Vagina (tissue), 2 donors: ENCODE results near the gene HCN1. TPM values are rescaled to one million over a fixed set of nuclear protein-coding genes. Genes with fewer than 3 reads are reported as not detected.

Experiments used
- DNase-seq, 2 donors: peaks; one replicate each; pipeline ENCODE4 v3.0.0-alpha.2; 2017; ENCODE audit errors: extremely low spot score in 2 of 2
- H3K27ac ChIP-seq: fragments of 200-600 bp; sonication (generic); one replicate; pipeline ENCODE4 v1.5.1; 2019
- H3K27me3 ChIP-seq: fragments of 200-600 bp; sonication (generic); one replicate; pipeline ENCODE4 v1.5.1; 2019
- H3K36me3 ChIP-seq, 2 donors: fragments of 200-600 bp; sonication (generic); one replicate each; pipeline ENCODE4 v1.5.1; 2017 to 2019
- H3K4me1 ChIP-seq: fragments of 200-600 bp; sonication (generic); one replicate; pipeline ENCODE4 v1.5.1; 2019
- H3K4me3 ChIP-seq, 2 donors: fragments of 200-600 bp; sonication (generic); 1 replicate in 1 of 2; 2 replicates in 1 of 2; pipeline ENCODE4 v1.5.1; 2016 to 2019
- H3K9me3 ChIP-seq: fragments of 200-600 bp; sonication (generic); one replicate; pipeline ENCODE4 v1.5.1; 2019
- CTCF ChIP-seq, 3 experiments: fragments of 450-650 bp in 2 of 3; fragments of 200-600 bp in 1 of 3; sonication (generic) in 1 of 3; IDR thresholded peaks; one replicate each; pipeline ENCODE4 v1.5.1; 2017 to 2019; ENCODE audit warnings: antibody characterized with exemption in 3 of 3, mild to moderate bottlenecking in 2 of 3, moderate library complexity in 2 of 3
- POLR2A ChIP-seq, 2 donors: fragments of 450-650 bp; IDR thresholded peaks; one replicate each; pipeline ENCODE4 v1.6.1; 2017; ENCODE audit warnings: antibody characterized with exemption in 2 of 2, mild to moderate bottlenecking in 2 of 2, moderate library complexity in 2 of 2
- POLR2AphosphoS5 ChIP-seq, 2 donors: sonication (generic); formaldehyde crosslinking; IDR thresholded peaks; one replicate each; pipeline ENCODE4 v1.9.0; 2017; ENCODE audit warnings: antibody characterized with exemption in 2 of 2, mild to moderate bottlenecking in 2 of 2, low read depth in 1 of 2; ENCODE audit not compliant: insufficient read depth in 1 of 2
- intact Hi-C: fragments of 100-400 bp; cut with DNase I; formaldehyde crosslinking; loops from one replicate; pipeline ENCODE4 v1.15.1; 2023
- total RNA-seq: library from RNA; depleted of rRNA; stranded (reverse); fragments of >200 nt; gene quantifications from one replicate; pipeline ENCODE4 v1.2.3, GENCODE V29; 2016

Gene HCN1
- total RNA-seq, 1 donor from 2014 or later: not detected

GRCh38 chr5:45264447-45264846 is 431.7 kb downstream of the HCN1 start:
- Histone ChIP-seq H3K27ac (no peak overlapping the region), H3K4me3 (no peak overlapping the region), H3K4me1 (no peaks in the 10 kb centered on the region), H3K9me3 (no peaks in the 10 kb centered on the region), H3K27me3 (no peaks in the 10 kb centered on the region), H3K36me3 (no peaks in the 10 kb centered on the region)
- intact Hi-C loops: no loop called here
- TF ChIP-seq POLR2A (IDR thresholded peaks at IDR 0.05) (no peak), POLR2AphosphoS5 (IDR thresholded peaks at IDR 0.05; ENCODE audit: insufficient read depth in 1 of 2, low read depth in 1 of 2) (no peak), CTCF (IDR thresholded peaks at IDR 0.05) (no peak)
- DNase-seq: no peak

- TF ChIP-seq POLR2AphosphoS5 (IDR thresholded peaks at IDR 0.05; ENCODE audit: insufficient read depth in 1 of 2, low read depth in 1 of 2) (no peak), CTCF (IDR thresholded peaks at IDR 0.05) (no peak)
Observed at GRCh38 chr5:45262061-45262590, 434.1 kb downstream of the HCN1 start.

GRCh38 chr5:45261125-45261524 is 435.1 kb downstream of the HCN1 start:
- H3K27ac ChIP-seq: no peak overlapping the region
- no peak for DNase-seq
- H3K4me3 ChIP-seq: no peak overlapping the region
- H3K27me3 ChIP-seq: no peaks in the 10 kb centered on the region
- H3K9me3 ChIP-seq: no peaks in the 10 kb centered on the region
- H3K36me3 ChIP-seq: no peaks in the 10 kb centered on the region
- intact Hi-C loops: no loop called here
- TF ChIP-seq CTCF (IDR thresholded peaks at IDR 0.05): no peak
- TF ChIP-seq POLR2A (IDR thresholded peaks at IDR 0.05): no peak
- no peak for TF ChIP-seq POLR2AphosphoS5 (IDR thresholded peaks at IDR 0.05; ENCODE audit: insufficient read depth in 1 of 2, low read depth in 1 of 2)
- H3K4me1 ChIP-seq: no peaks in the 10 kb centered on the region

More at GRCh38 chr5:45262061-45262590, 434.1 kb downstream of the HCN1 start:
- H3K4me3 ChIP-seq: no peak overlapping the region
- no peak overlapping the region for H3K27ac ChIP-seq
- H3K9me3 ChIP-seq: no peaks in the 10 kb centered on the region
- H3K4me1 ChIP-seq: no peaks in the 10 kb centered on the region
- DNase-seq: no peak
- H3K27me3 ChIP-seq: no peaks in the 10 kb centered on the region
- intact Hi-C loops: no loop called here
- no peaks in the 10 kb centered on the region for H3K36me3 ChIP-seq

- H3K4me1 ChIP-seq: no peaks in the 10 kb centered on the region
- H3K27me3 ChIP-seq: no peaks in the 10 kb centered on the region
- no peaks in the 10 kb centered on the region for H3K36me3 ChIP-seq
- H3K27ac ChIP-seq: no peak overlapping the region
- intact Hi-C loops: no loop called here
- DNase-seq: no peak
- H3K9me3 ChIP-seq: no peaks in the 10 kb centered on the region
- TF ChIP-seq POLR2A (IDR thresholded peaks at IDR 0.05): no peak
- no peak for TF ChIP-seq CTCF (IDR thresholded peaks at IDR 0.05)
- no peak for TF ChIP-seq POLR2AphosphoS5 (IDR thresholded peaks at IDR 0.05; ENCODE audit: insufficient read depth in 1 of 2, low read depth in 1 of 2)
- no peak overlapping the region for H3K4me3 ChIP-seq
Observed at GRCh38 chr5:45260292-45260691, 435.9 kb downstream of the HCN1 start.

- no peaks in the 10 kb centered on the region for H3K9me3 ChIP-seq
- H3K4me3 ChIP-seq: no peak overlapping the region
- no peaks in the 10 kb centered on the region for H3K36me3 ChIP-seq
- no peak for DNase-seq
- H3K4me1 ChIP-seq: no peaks in the 10 kb centered on the region
- intact Hi-C loops: no loop called here
- H3K27me3 ChIP-seq: no peaks in the 10 kb centered on the region
- H3K27ac ChIP-seq: no peak overlapping the region
- no peak for TF ChIP-seq POLR2A (IDR thresholded peaks at IDR 0.05)
- TF ChIP-seq POLR2AphosphoS5 (IDR thresholded peaks at IDR 0.05; ENCODE audit: insufficient read depth in 1 of 2, low read depth in 1 of 2): no peak
- TF ChIP-seq CTCF (IDR thresholded peaks at IDR 0.05): no peak
Observed at GRCh38 chr5:45252978-45253377, 443.2 kb downstream of the HCN1 start.
